SK-MEL-5 (cell line): ENCODE data around the gene CRYBG1. TPM values are rescaled to one million over a fixed set of nuclear protein-coding genes. Genes with fewer than 3 reads are reported as not detected.
"Not testable (repeated sequence)": the region's sequence is repeated elsewhere in the genome, so short reads cannot be mapped to it uniquely, and the experiment has no call there.

Experiments used
- DNase-seq: peaks from one replicate; pipeline ENCODE4 v3.0.0-alpha.2; 2016; ENCODE audit warnings: low read depth, low spot score
- in situ Hi-C: cut with HindIII; loops from 2 replicates; pipeline ENCODE4 v1.10.0; 2016; ENCODE audit warnings: low sequenced_read_pairs, high pct_unique_total_duplicates, low pct_unique_long_range_greater_than_20kb
- total RNA-seq: library from RNA; depleted of rRNA; stranded (reverse); fragments of >200 nt; shearing (Covaris generic); gene quantifications from 2 replicates; pipeline ENCODE4 v1.2.3, GENCODE V29; 2014

The CRYBG1 gene
- total RNA-seq, 1 experiment from 2014 or later: 0.05 TPM

DNA sequence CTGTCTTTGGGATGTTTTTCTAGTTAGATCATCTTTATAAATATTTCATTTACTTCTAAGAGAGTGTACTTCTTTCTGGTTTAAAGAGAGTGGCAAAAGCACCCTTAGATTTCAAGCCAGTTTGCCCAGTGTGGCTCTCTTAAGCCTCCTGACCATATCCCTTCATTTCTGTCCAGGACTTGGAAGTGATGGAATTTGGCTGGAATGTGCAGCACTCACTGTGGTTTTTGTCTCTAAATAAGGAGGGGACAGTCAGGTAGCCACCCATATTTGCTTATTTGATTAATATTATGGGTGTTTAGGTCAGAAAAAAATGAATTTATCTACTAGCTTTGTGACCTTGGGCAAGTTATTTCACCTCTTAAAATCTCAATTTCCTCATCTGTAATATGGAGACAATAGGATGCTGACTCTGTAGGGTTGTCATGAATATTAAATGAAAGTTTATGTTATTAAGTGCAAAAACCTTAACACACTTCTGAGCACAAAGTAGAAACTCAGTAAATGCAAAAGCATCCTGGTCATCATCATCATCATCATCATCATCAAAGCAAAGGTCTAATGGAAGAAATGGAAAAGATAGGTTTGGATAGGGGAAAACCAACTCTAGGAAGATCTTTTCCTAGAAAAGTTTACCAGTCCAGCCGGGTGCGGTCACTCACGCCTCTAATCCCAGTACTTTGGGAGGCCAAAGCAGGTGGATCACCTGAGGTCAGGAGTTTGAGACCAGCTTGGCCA, 3.1 kb downstream of the CRYBG1 start:
- in situ Hi-C loops: no loop called here
- no peak for DNase-seq

DNA sequence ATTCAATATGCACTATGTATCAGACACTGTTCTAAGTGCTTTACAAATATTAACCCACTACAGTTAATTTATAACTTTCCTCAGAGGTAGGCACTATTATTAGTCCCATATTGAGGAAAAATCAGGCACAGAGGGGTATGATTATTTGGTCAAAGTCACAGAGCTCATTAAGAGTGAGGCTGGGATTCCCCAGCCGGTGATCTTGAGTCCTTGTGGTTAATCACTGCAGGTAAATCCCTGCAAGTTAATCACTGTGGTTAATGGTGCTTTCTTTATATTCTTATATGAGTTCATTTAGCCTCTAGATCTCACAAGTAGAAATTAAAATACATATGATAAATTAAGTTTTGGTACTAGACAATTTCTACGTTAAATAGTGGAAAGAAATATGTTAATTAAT, 9.2 kb downstream of the CRYBG1 start:
- in situ Hi-C loops: no loop called here
- no peak for DNase-seq

DNA sequence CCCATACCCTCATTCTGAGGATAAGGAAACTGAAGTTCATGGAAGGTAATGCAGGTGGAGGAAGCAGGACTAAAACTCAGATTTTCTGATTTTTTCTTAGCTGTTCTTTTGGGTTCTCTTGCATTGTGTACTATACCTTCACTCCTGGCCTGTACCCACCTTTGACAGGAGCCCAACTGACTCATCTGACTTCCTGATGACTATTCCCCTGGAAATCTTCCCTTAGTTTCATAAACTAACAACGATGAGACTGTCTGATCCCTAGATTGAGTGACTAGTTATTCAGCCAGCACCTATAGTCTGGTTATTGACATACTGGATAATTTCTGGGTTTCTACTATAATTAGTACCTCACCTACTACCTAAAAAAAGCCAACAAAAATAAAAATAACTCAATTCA, 10.1 kb downstream of the CRYBG1 start:
- DNase-seq: no peak

DNA sequence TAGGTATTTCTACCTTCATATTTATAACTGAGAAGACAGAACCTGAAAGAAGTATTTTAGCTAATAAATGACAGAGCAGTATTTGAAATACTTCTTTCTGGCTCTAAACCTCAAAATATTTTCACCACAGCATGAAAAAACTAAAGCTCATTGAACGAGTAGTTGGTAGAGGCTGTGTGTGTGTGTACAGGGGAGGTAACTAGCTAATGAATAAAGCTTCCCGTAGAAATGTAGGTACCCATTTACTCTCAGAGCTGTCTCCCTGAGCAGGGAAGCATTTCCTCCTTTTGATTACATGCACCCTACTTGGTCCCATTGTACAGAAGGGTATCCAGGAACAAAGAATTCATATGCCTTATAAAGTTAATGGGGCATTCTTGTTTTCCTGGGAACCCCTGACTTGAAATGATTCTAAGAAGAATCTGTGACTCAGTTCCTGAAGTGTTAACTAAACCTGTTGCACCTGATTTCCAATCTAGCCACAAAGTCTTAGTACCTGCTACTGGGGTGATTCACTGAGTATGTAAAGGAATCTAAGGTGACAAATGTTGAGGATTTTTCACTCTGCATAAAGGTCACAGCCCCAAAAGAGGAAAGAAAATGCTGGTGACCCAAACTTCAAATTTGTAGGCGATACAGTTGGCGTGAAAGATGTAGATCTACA, 12.5 kb downstream of the CRYBG1 start:
- in situ Hi-C loops: no loop called here
- no peak for DNase-seq

More for the DNA sequence above, 10.1 kb downstream of the CRYBG1 start:
- in situ Hi-C loops: no loop called here

DNA sequence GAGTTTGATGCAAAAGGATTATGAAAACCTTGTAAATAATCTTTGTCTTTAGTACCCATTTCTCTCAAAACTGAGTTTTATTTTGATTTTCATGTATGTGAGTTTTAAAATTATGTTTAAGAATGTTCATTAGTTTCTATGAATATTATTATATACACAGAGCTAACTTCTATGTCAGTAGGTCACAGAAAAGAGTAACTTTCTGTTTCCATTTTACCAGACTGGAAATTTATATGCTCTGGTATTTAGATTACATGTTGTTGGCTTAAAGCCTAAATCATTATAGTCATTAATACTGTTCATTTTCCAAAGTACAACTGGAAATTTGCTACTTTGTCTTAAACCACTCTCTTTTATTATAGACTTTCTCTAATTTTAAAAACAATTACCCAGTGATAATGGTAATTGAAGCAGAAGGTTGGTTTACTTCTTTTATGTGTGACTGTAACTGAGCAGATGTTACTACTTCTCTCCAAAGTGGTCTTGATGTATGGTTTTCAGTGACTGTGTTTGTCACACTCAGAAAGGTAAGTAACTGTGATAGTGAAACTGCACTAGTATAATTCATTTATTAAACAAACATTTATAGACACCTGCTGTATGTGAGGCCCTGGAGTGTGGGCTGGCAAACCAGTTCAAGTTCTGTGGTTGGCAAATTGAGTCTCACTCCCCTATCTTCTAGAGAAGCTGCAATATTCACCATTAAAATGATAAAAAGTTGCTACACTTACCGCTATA, 13.2 kb downstream of the CRYBG1 start:
- in situ Hi-C loops: no loop called here
- no peak for DNase-seq

DNA sequence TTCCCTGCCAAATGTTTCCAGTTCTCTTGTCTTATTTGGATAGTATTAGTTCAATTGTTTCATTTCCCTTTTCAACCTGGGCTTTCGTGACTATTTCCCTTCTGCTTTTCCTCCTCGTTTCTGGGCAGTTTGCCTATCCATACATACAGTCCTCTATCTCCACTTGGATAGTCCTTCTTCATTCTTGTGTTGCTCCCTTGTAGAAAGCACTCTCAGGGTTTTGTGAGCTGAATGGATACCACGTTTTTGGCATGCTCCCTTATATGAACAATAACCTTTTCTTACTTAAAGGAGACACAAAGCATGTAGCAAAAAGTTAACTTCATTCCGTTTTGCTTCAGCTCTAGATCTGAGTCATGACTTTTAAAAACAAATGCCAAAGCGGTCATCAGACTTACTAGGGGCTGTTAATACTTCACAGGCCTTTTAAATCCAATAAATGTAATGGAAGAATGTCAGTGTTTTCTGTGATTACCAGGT, 16.6 kb downstream of the CRYBG1 start:
- DNase-seq: peak; percentile 47
- in situ Hi-C loops: no loop called here

DNA sequence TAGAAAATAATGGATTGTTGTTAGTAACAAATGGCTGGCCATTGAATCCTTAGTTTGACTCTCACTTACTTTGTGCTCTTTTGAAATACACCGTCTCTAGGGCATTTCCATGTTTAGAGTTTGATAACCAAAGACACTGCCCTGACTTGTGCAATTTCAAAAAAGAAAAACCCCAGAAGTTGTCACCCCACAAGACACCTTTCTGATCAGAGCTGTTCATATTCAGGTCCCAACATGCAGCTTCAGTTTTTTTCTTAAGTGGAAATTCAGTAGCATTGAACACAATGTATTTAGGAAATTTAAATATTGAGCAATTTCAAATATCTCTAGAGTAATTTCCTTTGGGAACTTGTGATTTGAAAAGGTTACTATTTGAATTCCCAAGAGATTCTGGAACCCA, 19.4 kb downstream of the CRYBG1 start:
- in situ Hi-C loops: no loop called here
- no peak for DNase-seq

DNA sequence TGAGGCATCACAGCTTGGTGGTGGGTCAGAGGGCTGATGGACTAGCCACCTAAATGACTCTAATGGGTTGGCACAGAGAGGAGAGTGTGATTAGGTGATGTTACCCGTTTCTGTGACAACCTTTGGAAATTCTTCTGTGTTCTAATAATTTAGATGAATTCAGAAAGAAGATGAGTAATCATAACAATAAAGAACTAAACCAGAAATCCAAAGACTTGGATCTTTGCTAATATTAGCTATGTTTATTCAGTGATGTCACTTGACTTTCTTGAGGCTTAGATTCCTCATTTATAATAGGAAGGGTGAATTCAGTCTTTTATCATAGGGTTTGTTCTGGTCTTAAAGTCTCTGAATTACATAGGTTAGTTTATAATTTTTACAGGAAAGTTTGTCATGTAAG, 19.9 kb downstream of the CRYBG1 start:
- DNase-seq: no peak
- in situ Hi-C loops: no loop called here

DNA sequence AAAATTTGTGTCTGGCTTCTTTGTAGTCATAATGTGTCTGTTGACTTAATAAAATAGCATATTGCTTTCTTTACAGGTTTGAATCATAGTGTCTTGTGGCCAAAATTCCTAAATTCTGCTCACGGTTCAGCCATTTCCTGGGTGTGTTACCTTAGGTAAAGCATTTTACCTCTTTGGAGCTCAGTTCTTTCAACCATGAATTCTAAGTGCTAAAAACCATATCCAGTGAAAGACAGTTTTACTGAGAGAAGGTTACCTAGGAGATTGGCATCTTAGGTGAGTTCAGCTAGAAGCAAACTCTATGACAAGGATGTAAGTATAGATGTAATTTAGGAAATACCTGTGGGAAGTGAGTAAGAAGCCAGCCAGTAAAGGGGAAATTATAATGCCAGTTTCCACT, 20.7 kb downstream of the CRYBG1 start:
- no peak for DNase-seq
- in situ Hi-C loops: no loop called here

DNA sequence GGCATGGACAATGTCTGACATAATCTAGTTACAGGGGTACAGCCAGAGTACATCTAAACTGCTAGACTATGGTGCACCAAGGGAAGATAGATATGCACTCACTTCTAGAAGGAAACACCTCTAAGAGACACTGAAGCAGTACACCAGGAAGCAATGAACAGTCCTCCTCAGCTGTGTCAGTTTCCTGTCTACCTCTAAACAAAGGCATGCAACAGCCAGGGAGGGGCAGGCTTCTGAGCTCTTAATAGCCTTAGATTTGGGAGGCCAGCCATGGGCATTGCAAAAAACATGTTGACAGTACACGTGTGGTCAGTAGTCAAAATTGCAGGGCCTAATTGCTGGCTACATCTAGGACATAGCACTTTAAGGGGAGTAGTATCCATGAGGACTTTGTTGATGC, 21.4 kb downstream of the CRYBG1 start:
- no peak for DNase-seq
- in situ Hi-C loops: no loop called here

DNA sequence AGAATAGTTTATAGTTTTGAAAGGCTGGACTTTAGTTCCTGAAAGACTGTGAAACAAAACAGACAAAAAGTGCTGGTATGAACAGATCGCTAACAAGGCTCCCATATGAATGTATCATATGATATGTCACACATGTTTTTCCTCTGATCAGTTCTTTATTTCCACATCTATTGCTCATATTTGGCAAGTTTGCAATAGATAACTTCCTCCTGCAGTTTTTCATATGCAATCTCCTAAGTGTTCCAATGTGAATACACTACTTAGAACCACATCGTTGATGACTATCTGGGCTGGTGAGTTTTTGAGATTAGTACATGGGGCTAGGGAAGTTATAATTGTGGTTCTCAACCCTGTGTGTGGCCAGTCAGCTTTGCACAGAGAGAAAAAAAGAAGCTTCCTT, 23.1 kb downstream of the CRYBG1 start:
- in situ Hi-C loops: no loop called here
- no peak for DNase-seq

DNA sequence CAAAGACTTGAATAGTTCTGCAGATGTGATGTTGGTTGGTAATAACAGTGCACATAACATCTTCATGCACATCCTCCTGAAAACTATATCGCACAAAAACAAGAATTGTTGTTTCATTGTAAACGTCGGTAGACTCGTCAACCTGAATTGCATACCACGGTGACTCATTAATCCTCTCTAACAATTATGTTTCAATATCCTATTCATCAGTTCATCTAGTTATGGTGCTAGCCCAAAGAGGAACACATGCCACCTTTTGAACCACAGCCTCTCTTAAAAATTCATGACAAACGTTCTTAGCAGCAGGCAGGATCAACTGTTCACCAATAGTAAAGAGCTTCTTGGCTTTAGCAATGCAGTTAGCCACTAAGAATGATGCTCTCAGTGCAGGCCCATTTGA, 25.0 kb downstream of the CRYBG1 start:
- in situ Hi-C loops: no loop called here
- no peak for DNase-seq

DNA sequence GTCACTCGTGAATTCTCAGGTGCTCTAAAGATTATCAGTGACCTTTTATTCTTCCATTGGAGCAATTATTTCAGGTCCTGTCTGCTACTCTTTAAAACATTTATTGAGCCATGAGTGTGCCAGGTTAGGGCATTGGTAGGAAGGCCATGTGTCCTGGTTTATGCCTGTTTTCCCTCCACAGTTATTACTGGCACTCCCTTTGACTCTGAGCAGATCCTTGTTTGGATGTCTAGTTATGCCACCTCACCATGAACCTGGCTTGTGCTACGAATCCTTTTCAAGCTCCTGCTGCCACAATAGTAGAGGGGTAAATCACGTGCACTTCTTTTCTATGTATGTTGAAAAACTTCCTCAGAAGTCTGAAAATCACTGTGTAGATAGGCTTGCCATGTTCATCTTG, 27.4 kb downstream of the CRYBG1 start:
- in situ Hi-C loops: no loop called here
- no peak for DNase-seq

DNA sequence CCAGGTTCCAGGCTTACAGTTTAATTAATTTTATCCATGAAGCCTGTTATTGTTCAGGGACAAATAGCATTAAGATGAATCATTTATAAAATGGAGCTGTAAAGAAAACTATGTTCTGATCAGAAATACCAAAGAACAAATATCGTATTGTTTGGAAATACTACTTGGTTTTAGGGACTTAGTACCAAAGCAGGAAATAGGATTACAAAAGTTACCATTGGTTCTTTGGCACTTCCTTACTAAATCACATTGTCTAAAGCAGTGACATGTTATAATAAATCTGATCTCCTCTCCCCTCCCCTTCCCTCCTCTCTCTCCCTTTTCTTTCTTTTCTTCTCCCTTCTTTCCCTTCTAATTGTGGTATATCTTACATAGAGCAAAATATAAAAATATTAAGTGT, 29.6 kb downstream of the CRYBG1 start:
- in situ Hi-C loops: no loop called here
- DNase-seq: peak; percentile 74

DNA sequence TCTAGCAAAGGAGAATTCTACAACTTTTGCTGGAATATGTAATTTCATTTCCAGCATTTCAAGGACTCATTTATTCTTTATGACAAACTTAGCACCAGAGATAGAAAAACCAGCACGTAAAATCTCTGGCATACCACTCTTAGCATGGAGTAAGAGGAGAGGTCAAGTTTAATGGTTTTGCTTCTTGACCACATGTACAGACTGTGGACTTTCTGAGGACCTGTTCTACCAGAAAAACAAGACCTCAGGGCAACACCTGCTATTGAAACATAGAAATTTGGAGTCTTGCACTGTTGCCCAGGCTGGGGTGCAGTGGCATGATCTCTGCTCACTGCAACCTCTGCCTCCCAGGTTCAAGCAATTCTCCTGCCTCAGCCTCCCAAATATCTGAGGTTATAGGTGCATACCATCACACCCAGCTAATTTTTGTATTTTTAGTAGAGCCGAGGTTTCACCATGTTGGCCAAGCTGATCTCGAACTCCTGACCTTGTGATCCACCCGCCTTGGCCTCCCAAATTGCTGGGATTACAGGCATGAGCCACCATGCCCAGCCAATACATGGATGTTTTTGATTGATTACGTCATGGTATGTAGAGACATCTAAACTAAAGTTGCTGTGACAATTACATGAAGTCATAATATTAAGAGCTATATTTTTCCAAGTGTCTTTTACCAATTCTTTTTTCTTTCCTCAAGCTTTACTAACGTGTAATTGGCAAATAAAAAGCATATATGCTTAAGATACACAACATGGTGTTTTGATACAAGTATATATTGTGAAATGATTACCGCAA, 36.1 kb downstream of the CRYBG1 start:
- in situ Hi-C loops: no loop called here

DNA sequence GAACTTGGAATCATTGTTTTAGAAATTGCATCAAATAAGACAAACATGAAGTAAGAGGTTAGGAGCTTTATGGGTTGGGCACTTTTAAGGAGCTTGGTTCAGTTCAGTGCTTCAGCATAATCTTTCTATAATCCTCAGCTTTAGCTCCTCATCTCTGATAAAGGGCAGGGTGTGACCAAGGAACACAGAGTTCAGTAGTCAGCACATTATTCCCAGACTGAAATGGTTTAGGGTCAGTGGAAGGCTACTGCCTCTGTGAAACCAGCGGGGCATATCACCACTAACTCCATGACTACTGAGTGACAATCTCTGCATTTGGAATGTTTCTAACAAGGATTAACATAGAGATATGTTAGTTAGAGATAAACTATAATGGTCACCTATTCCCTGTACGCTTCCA, 36.9 kb downstream of the CRYBG1 start:
- DNase-seq: no peak
- in situ Hi-C loops: no loop called here

More for the DNA sequence above, 36.1 kb downstream of the CRYBG1 start:
- DNase-seq: no peak

DNA sequence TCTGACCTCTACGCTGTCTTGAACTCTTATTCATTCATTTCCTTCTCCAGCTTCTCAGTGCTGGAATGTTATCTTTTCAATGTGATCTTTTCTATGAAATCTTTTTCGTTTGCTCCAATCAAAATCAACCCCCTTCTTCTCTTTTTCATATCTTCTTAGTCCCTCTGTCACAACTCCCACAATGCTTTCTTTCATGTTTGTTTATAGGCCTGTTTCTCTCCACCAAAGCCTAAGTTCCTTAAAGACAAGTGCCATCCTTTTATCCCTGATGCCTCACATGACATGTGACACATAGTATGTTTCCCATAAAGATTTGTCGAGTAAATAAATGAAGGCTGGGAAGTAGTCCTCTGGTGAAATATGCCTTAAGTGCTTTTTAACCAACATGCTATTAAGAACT, 38.1 kb downstream of the CRYBG1 start:
- DNase-seq: peak; percentile 73
- in situ Hi-C loops: no loop called here

DNA sequence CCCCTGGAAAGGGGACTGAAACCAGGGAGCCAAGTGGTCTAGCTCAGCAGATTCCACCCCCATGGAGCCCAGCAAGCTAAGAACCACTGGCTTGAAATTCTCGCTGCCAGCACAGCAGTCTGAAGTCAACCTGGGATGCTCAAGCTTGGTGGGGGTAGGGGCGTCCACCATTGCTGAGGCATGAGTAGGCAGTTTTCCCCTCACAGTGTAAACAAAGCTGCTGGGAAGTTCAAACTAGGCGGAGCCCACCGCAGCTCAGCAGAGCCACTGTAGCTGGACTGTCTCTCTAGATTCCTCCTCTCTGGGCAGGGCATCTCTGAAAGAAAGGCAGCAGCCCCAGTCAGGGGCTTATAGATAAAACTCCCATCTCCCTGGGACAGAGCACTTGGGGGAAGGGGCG, 44.5 kb downstream of the CRYBG1 start:
- in situ Hi-C loops, DNase-seq: not testable (repeated sequence)
